H4 (cell line): ENCODE measurements around the gene SSTR3. TPM values are rescaled to one million over a fixed set of nuclear protein-coding genes. Genes with fewer than 3 reads are reported as not detected.
A peak's percentile ranks its signal among the peaks of the same experiment; 100 is the strongest.
"Not testable (repeated sequence)": the region's sequence is repeated elsewhere in the genome, so short reads cannot be mapped to it uniquely, and the experiment has no call there.

ENCODE experiments used
- DNase-seq: peaks from one replicate; pipeline ENCODE4 v3.0.0-alpha.2; 2015; ENCODE audit warnings: low spot score
- total RNA-seq: library from RNA; depleted of rRNA; stranded (reverse); fragments of >200 nt; shearing (Covaris generic); gene quantifications from 2 replicates; pipeline ENCODE4 v1.2.3, GENCODE V29; 2014

SSTR3 gene
- total RNA-seq, 1 experiment from 2014 or later, result not detected

- DNase-seq, result no peak
These were observed 1.0 kb downstream of the SSTR3 start for GRCh38 chr22:37211075-37211865.

GRCh38 chr22:37210041-37210803 lies 2.1 kb downstream of the SSTR3 start:
- DNase-seq, result no peak

GRCh38 chr22:37209140-37209845 lies 3.0 kb downstream of the SSTR3 start:
- no peak for DNase-seq

- no peak for DNase-seq
These were observed 3.7 kb downstream of the SSTR3 start for GRCh38 chr22:37208401-37209139.

GRCh38 chr22:37207981-37208380 lies 4.3 kb downstream of the SSTR3 start:
- DNase-seq, result no peak

GRCh38 chr22:37206841-37207821 lies 5.1 kb downstream of the SSTR3 start:
- DNase-seq, result no peak

- DNase-seq, result no peak
These were observed 6.0 kb downstream of the SSTR3 start for GRCh38 chr22:37206118-37206840.

- no peak for DNase-seq
These were observed 7.2 kb downstream of the SSTR3 start for GRCh38 chr22:37205046-37205445.

- DNase-seq, result no peak
These were observed 8.1 kb downstream of the SSTR3 start for GRCh38 chr22:37204045-37204655.

GRCh38 chr22:37203354-37204044 lies 8.8 kb downstream of the SSTR3 start:
- no peak for DNase-seq

GRCh38 chr22:37202716-37203115 lies 9.6 kb downstream of the SSTR3 start:
- no peak for DNase-seq

- DNase-seq, result no peak
These were observed 10.2 kb downstream of the SSTR3 start for GRCh38 chr22:37202001-37202555.

GRCh38 chr22:37201443-37201820 lies 10.8 kb downstream of the SSTR3 start:
- not testable (repeated sequence) for DNase-seq

- DNase-seq, result no peak
These were observed 12.5 kb downstream of the SSTR3 start for GRCh38 chr22:37199760-37200108.

GRCh38 chr22:37199103-37199759 lies 13.0 kb downstream of the SSTR3 start:
- DNase-seq, result peak; percentile 94

GRCh38 chr22:37198258-37199102 lies 13.8 kb downstream of the SSTR3 start:
- peak; percentile 48 for DNase-seq
